C4-2B (cell line): ENCODE measurements around the gene WBP4.
"Not testable (repeated sequence)": the region's sequence is repeated elsewhere in the genome, so short reads cannot be mapped to it uniquely, and the experiment has no call there.

ENCODE experiments used
- H3K27ac ChIP-seq: fragments of 450-650 bp; 2 replicates; pipeline ENCODE4 v1.5.1; 2017
- CTCF ChIP-seq: fragments of 450-650 bp; conservative IDR thresholded peaks from 2 replicates; pipeline ENCODE4 v1.5.1; 2017; ENCODE audit warnings: mild to moderate bottlenecking
- ZFX ChIP-seq: fragments of 450-650 bp; IDR thresholded peaks from 2 replicates; pipeline ENCODE4 v1.6.1; 2017

Gene WBP4

GRCh38 chr13:41085961-41086585 is 24.8 kb downstream of the WBP4 start:
- no peak for TF ChIP-seq ZFX
- no peak for TF ChIP-seq CTCF
- no peak overlapping the region for H3K27ac ChIP-seq

GRCh38 chr13:41095681-41096080 is 34.4 kb downstream of the WBP4 start:
- not testable (repeated sequence) for H3K27ac ChIP-seq

GRCh38 chr13:41098761-41099160 is 37.5 kb downstream of the WBP4 start:
- TF ChIP-seq CTCF = no peak
- TF ChIP-seq ZFX = no peak
- no peak overlapping the region for H3K27ac ChIP-seq

GRCh38 chr13:41099986-41100385 is 38.7 kb downstream of the WBP4 start:
- TF ChIP-seq CTCF (no peak), ZFX (no peak)
- no peak overlapping the region for H3K27ac ChIP-seq

- TF ChIP-seq CTCF (no peak), ZFX (no peak)
- H3K27ac ChIP-seq = no peak overlapping the region
Measured at GRCh38 chr13:41107104-41107571, 45.8 kb downstream of the WBP4 start.

- H3K27ac ChIP-seq = no peak overlapping the region
- no peak for TF ChIP-seq ZFX
- no peak for TF ChIP-seq CTCF
Measured at GRCh38 chr13:41107584-41108014, 46.3 kb downstream of the WBP4 start.

- H3K27ac ChIP-seq = no peak overlapping the region
- TF ChIP-seq CTCF (no peak), ZFX (no peak)
Measured at GRCh38 chr13:41111454-41111853, 50.1 kb downstream of the WBP4 start.

GRCh38 chr13:41117869-41118268 is 56.6 kb downstream of the WBP4 start:
- TF ChIP-seq CTCF (no peak), ZFX (no peak)
- no peak overlapping the region for H3K27ac ChIP-seq
